CD4-positive, alpha-beta memory T cell (primary cell): ENCODE data around the gene GPC6. TPM values are rescaled to one million over a fixed set of nuclear protein-coding genes. Genes with fewer than 3 reads are reported as not detected.

Experiments
- CTCF ChIA-PET: fragments of 350-600 bp; sonication (Branson Sonifier 250); formaldehyde crosslinking; loops from one replicate; lab custom pipeline; 2021; ENCODE audit warnings: inconsistent platforms; ENCODE audit not compliant: partially characterized antibody; lab: Charles Lee
- POLR2A ChIA-PET: fragments of 350-600 bp; sonication (Branson Sonifier 250); formaldehyde crosslinking; loops from one replicate; lab custom pipeline; 2021; ENCODE audit not compliant: partially characterized antibody; lab: Charles Lee
- DNase-seq, 5 donors: peaks; one replicate each; pipeline versions ENCODE4 v3.0.0 to v3.0.0-alpha.2; 2020 to 2022; ENCODE audit warnings: mixed read lengths in 1 of 5
- H3K27ac ChIP-seq: one replicate; pipeline ENCODE4 v1.7.0; 2013; ENCODE audit warnings: low read depth, low read length
- H3K27me3 ChIP-seq: 2 replicates; pipeline ENCODE4 v1.7.0; 2013; ENCODE audit warnings: mild to moderate bottlenecking, low read length, moderate library complexity; ENCODE audit not compliant: insufficient read depth
- H3K36me3 ChIP-seq: 2 replicates; pipeline ENCODE4 v1.7.0; 2013; ENCODE audit warnings: mild to moderate bottlenecking, low read length, moderate library complexity; ENCODE audit not compliant: insufficient read depth
- H3K4me1 ChIP-seq: 2 replicates; pipeline ENCODE4 v1.7.0; 2013; ENCODE audit warnings: mild to moderate bottlenecking, low read length, moderate library complexity; ENCODE audit not compliant: insufficient read depth
- H3K4me3 ChIP-seq, 2 donors: one replicate each; pipeline ENCODE4 v1.7.0; 2013; ENCODE audit warnings: low read length in 2 of 2, mild to moderate bottlenecking in 1 of 2
- H3K9me3 ChIP-seq, 2 donors: one replicate each; pipeline ENCODE4 v1.7.0; 2013; ENCODE audit warnings: low read length in 2 of 2, control low read depth in 1 of 2; ENCODE audit not compliant: control insufficient read depth in 1 of 2
- H3K27ac Mint-ChIP-seq, 7 donors: one replicate each; pipeline ENCODE4 v1.8.0; 2020 to 2021; ENCODE audit warnings: mixed read lengths in 7 of 7, mild to moderate bottlenecking in 6 of 7, inconsistent platforms in 3 of 7, moderate library complexity in 3 of 7
- H3K27me3 Mint-ChIP-seq, 2 donors: one replicate each; pipeline ENCODE4 v1.8.0; 2020 to 2021; ENCODE audit warnings: mixed read lengths in 2 of 2
- H3K36me3 Mint-ChIP-seq, 2 donors: one replicate each; pipeline ENCODE4 v1.8.0; 2020 to 2021; ENCODE audit warnings: mixed read lengths in 2 of 2, inconsistent platforms in 1 of 2, mild to moderate bottlenecking in 1 of 2
- H3K4me1 Mint-ChIP-seq, 4 donors: one replicate each; pipeline ENCODE4 v1.8.0; 2020 to 2021; ENCODE audit warnings: mixed read lengths in 4 of 4, mild to moderate bottlenecking in 1 of 4
- H3K4me3 Mint-ChIP-seq, 8 donors: one replicate each; pipeline ENCODE4 v1.8.0; 2020 to 2021; ENCODE audit warnings: mixed read lengths in 8 of 8, mild to moderate bottlenecking in 7 of 8, moderate library complexity in 6 of 8, inconsistent platforms in 3 of 8
- H3K9me3 Mint-ChIP-seq, 8 donors: one replicate each; pipeline ENCODE4 v1.8.0; 2020 to 2021; ENCODE audit warnings: mixed read lengths in 8 of 8, mild to moderate bottlenecking in 5 of 8, inconsistent platforms in 3 of 8, moderate library complexity in 1 of 8
- intact Hi-C: fragments of 100-400 bp; cut with micrococcal nuclease; formaldehyde crosslinking; loops from one replicate; pipeline ENCODE4 v1.15.1; 2023
- polyA plus RNA-seq, 2 donors: library from polyadenylated mRNA; unstranded; fragments of 300-500 nt; fragmentation: Illumina TruSeq; gene quantifications; one replicate each; pipeline ENCODE4 v1.2.3, GENCODE V29; 2021
- total RNA-seq, 2 experiments: library from RNA; stranded (reverse); gene quantifications; one replicate each; pipeline ENCODE4 v1.2.3, GENCODE V29; 2021

The GPC6 gene
- total and polyA plus RNA-seq, 4 experiments from 2014 or later, result not detected

DNA sequence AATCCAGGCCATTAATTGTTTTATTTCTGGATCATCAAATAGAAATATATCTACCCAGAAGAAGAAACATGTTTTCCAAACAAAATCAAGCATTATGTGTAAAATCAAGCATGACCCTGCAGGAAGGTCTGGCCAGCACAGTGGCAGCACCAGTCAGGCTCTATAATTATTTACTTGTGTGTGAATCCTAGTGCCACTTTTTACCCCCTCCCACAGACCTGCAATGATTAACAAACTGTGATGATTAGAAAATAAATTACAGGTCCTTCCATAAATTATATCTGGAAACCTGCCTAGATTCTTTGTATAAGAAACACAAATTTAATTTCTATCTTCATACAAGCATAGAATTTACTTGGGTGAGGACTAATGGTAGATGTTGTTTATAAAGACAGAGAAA, 186.1 kb downstream of the GPC6 start:
- Mint-ChIP-seq H3K9me3 (no peaks in the 10 kb centered on the region), H3K27ac (no peak overlapping the region), H3K4me1 (no peaks in the 10 kb centered on the region), H3K27me3 (no peaks in the 10 kb centered on the region), H3K4me3 (no peak overlapping the region), H3K36me3 (no peaks in the 10 kb centered on the region)
- no peaks in the 10 kb centered on the region for H3K36me3 ChIP-seq
- no peak for DNase-seq
- ChIA-PET CTCF (no interaction called here), POLR2A (no interaction called here)
- no peak overlapping the region for H3K4me3 ChIP-seq
- intact Hi-C loops, result no loop called here
- H3K9me3 ChIP-seq, result no peaks in the 10 kb centered on the region
- H3K4me1 ChIP-seq, result no peaks in the 10 kb centered on the region
- H3K27me3 ChIP-seq, result no peaks in the 10 kb centered on the region
- no peak overlapping the region for H3K27ac ChIP-seq

DNA sequence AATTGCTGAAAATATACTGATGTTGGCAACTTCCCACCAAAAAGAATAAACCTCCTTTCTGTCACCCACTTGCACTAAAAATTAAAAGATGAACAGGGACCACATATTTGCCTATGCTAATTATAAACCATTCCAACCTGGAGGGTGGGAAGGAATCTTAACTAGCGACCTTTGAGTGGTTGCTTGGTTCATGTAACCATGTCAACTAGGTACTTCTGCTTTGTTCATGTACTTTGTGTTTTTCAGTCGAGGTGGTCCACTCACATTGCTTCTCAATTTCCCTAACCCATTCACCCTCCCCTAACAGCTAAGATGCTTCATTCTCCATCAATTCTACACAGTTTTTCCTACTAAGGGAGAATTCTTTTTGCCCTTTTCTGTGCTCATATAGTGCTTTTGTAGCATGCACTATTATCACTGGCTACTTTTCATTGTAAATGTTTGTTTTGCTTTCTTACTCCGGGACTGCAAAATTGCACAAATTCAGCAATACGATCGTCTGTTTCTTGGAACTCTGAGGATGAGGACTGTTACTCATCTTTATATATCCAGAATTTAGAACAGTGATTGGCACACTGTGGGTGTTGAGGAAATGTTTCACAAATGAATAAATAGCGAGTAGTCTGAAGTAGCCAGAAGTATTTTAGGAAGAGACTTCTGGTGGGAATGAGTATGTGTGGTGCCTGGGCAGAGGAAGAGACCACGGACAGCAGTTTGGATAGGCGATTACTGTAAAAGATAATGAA, 187.5 kb downstream of the GPC6 start:
- H3K36me3 ChIP-seq, result no peaks in the 10 kb centered on the region
- H3K4me1 ChIP-seq, result no peaks in the 10 kb centered on the region
- DNase-seq, result no peak
- H3K4me3 ChIP-seq, result no peak overlapping the region
- H3K4me1 Mint-ChIP-seq, result no peaks in the 10 kb centered on the region
- H3K27me3 ChIP-seq, result no peaks in the 10 kb centered on the region
- ChIA-PET CTCF (no interaction called here), POLR2A (no interaction called here)
- H3K9me3 Mint-ChIP-seq, result no peaks in the 10 kb centered on the region
- H3K4me3 Mint-ChIP-seq, result no peak overlapping the region
- no peaks in the 10 kb centered on the region for H3K27me3 Mint-ChIP-seq
- H3K27ac Mint-ChIP-seq, result no peak overlapping the region
- intact Hi-C loops, result no loop called here
- H3K9me3 ChIP-seq, result no peaks in the 10 kb centered on the region
- no peaks in the 10 kb centered on the region for H3K36me3 Mint-ChIP-seq
- no peak overlapping the region for H3K27ac ChIP-seq

DNA sequence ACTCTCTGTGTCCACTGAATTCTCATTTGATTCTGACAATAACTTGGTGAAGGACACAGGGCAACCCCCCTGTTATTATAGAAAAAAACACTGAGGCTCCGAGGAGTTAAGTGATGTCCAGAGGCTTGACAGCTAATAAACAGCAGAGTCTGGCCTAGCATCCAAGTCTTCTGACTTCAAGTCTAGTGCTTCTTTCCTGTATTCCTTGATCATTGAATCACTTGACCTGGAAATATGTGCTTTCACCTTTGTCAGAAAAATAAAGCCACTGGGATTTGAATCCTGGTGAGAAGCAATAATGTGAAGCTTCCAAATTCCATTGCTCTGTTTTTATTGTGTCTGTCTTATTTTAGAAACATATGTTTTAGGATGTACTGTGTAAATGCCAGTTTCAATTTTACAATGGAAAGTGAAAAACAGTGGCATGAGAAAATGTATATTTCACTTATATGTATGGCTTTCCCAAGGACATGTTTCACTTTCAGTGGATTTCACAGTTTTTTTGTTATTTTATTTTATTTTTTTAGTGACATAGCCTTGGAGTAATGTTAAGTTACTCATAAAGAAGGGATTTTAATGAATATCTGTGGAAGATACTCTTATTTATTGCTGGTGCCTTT, 190.2 kb downstream of the GPC6 start:
- no peak for DNase-seq
- Histone ChIP-seq H3K36me3 (no peaks in the 10 kb centered on the region), H3K27ac (no peak overlapping the region), H3K9me3 (no peaks in the 10 kb centered on the region), H3K4me3 (no peak overlapping the region), H3K27me3 (no peaks in the 10 kb centered on the region), H3K4me1 (no peaks in the 10 kb centered on the region)
- H3K36me3 Mint-ChIP-seq, result no peaks in the 10 kb centered on the region
- H3K4me1 Mint-ChIP-seq, result no peaks in the 10 kb centered on the region
- no peaks in the 10 kb centered on the region for H3K27me3 Mint-ChIP-seq
- POLR2A ChIA-PET, result no interaction called here
- intact Hi-C loops, result no loop called here
- CTCF ChIA-PET, result no interaction called here
- no peaks in the 10 kb centered on the region for H3K9me3 Mint-ChIP-seq
- no peak overlapping the region for H3K27ac Mint-ChIP-seq
- no peak overlapping the region for H3K4me3 Mint-ChIP-seq

DNA sequence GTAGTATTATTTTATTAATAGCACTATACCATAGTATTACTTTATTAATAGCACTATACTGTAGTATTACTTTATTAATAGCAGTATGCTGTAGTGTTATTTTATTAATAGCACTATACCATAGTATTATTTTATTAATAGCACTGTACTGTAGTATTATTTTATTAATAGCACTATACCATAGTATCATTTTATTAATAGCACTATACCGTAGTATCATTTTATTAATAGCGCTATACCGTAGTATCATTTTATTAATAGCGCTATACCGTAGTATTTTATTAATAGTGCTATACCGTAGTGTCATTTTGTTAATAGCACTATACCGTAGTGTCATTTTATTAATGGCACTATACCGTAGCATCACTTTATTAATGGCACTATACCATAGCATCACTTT, 191.8 kb downstream of the GPC6 start:
- H3K4me3 Mint-ChIP-seq, result no peak overlapping the region
- no peaks in the 10 kb centered on the region for H3K4me1 Mint-ChIP-seq
- H3K36me3 Mint-ChIP-seq, result no peaks in the 10 kb centered on the region
- intact Hi-C loops, result no loop called here
- no peak overlapping the region for H3K27ac Mint-ChIP-seq
- H3K4me1 ChIP-seq, result no peaks in the 10 kb centered on the region
- H3K4me3 ChIP-seq, result no peak overlapping the region
- ChIA-PET CTCF (no interaction called here), POLR2A (no interaction called here)
- H3K27ac ChIP-seq, result no peak overlapping the region
- H3K27me3 ChIP-seq, result no peaks in the 10 kb centered on the region
- H3K9me3 Mint-ChIP-seq, result peaks cover 0 to under 1% (median 0%) of the 10 kb centered on the region in 8 donors
- no peak for DNase-seq
- no peaks in the 10 kb centered on the region for H3K9me3 ChIP-seq
- no peaks in the 10 kb centered on the region for H3K36me3 ChIP-seq
- H3K27me3 Mint-ChIP-seq, result no peaks in the 10 kb centered on the region

DNA sequence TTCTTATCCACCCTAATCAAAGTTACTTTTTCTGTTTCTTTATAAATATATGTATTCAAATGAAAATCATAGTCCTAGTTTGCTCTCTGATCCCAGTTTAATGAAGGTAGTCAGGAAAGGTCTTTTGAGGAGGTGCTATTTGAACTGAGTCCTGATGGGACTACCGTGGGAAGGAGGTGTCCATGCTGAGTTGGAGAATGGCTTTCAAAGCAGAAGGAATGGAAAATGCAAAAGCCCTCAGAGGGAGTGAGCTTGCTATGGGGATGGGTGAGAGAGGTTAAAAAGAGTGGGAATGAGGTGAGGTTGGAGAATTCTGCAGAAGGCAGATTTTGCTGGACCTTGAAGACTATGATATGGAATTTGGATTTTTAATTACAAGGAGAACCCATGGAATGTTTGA, 193.6 kb downstream of the GPC6 start:
- CTCF ChIA-PET, result no interaction called here
- no peaks in the 10 kb centered on the region for H3K36me3 Mint-ChIP-seq

DNA sequence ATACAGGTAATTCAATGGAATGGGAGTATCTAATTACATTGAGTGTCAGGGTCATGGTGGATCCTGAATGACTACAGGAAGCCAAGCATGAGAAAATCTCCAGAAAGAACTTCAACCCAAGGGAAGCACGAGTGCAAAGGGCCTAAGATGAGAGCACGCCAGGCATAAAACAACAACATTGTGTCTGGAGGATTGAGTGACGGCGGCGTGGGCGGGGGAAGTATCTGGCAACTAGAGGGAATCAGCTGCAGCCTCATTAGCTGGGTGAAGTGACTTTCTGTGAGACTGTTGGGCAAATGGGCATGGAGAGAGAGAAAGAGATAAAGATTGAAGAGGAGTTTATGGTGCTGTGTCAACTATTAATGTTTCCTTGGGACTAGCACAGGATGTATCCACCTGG, 194.3 kb downstream of the GPC6 start:
- Histone ChIP-seq H3K36me3 (no peaks in the 10 kb centered on the region), H3K27me3 (no peaks in the 10 kb centered on the region), H3K27ac (no peak overlapping the region), H3K4me3 (no peak overlapping the region), H3K9me3 (no peaks in the 10 kb centered on the region), H3K4me1 (no peaks in the 10 kb centered on the region)
- Mint-ChIP-seq H3K4me3 (no peak overlapping the region), H3K27ac (no peak overlapping the region), H3K4me1 (no peaks in the 10 kb centered on the region), H3K27me3 (no peaks in the 10 kb centered on the region), H3K9me3 (peaks cover 0 to 5% (median 0%) of the 10 kb centered on the region in 8 donors), H3K36me3 (no peaks in the 10 kb centered on the region)
- intact Hi-C loops, result no loop called here
- POLR2A ChIA-PET, result no interaction called here
- CTCF ChIA-PET, result no interaction called here
- DNase-seq, result no peak

More for the DNA sequence above, 193.6 kb downstream of the GPC6 start:
- H3K4me3 ChIP-seq, result no peak overlapping the region
- no peak overlapping the region for H3K4me3 Mint-ChIP-seq
- no peak overlapping the region for H3K27ac ChIP-seq
- no peaks in the 10 kb centered on the region for H3K4me1 ChIP-seq
- H3K27ac Mint-ChIP-seq, result no peak overlapping the region
- no peaks in the 10 kb centered on the region for H3K36me3 ChIP-seq
- peaks cover 0 to 2% (median 0%) of the 10 kb centered on the region in 8 donors for H3K9me3 Mint-ChIP-seq
- no peak for DNase-seq
- H3K27me3 Mint-ChIP-seq, result no peaks in the 10 kb centered on the region
- no peaks in the 10 kb centered on the region for H3K4me1 Mint-ChIP-seq
- intact Hi-C loops, result no loop called here
- H3K27me3 ChIP-seq, result no peaks in the 10 kb centered on the region
- H3K9me3 ChIP-seq, result no peaks in the 10 kb centered on the region
- POLR2A ChIA-PET, result no interaction called here

DNA sequence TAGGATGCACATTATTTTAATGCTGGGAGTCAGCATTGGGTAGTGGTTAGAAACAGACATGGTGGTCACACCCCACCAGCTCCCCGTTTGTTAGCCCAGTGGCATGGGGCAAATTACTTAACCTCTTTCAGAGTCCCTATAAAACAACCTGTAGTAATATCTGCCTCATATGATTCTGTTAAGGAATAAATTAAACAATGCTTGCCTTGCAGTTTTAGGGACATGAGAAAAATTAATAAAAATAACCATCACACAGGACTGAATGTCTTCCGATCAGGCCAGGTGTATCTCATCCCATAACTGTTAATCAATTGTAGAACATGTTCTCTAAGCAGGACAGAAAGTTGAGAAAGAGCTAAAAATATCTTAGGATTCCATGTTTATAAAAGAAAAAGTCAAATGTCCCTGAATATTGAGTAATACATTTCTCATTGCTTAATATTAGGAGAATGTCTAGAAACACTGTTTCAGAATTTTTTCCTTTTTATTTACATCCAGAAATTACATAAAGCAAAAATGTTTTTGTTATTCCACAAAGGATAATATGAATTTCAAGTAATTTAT, 196.5 kb downstream of the GPC6 start:
- Histone ChIP-seq H3K4me3 (no peak overlapping the region), H3K9me3 (no peaks in the 10 kb centered on the region), H3K36me3 (no peaks in the 10 kb centered on the region), H3K27ac (no peak overlapping the region), H3K27me3 (no peaks in the 10 kb centered on the region), H3K4me1 (no peaks in the 10 kb centered on the region)
- Mint-ChIP-seq H3K4me1 (no peaks in the 10 kb centered on the region), H3K27ac (no peak overlapping the region), H3K4me3 (no peak overlapping the region), H3K27me3 (no peaks in the 10 kb centered on the region), H3K9me3 (peaks cover 0 to 5% (median 0%) of the 10 kb centered on the region in 8 donors), H3K36me3 (no peaks in the 10 kb centered on the region)
- POLR2A ChIA-PET, result no interaction called here
- intact Hi-C loops, result no loop called here
- DNase-seq, result no peak
- CTCF ChIA-PET, result no interaction called here
